ENCODE data around the gene PLD1. TPM values are rescaled to one million over a fixed set of nuclear protein-coding genes. Genes with fewer than 3 reads are reported as not detected.

The PLD1 gene
- total RNA-seq, 2 donors from 2014 or later = 0.32 to 0.89 TPM

- Mint-ChIP-seq H3K27ac (no peak overlapping the region), H3K9me3 (no peaks in the 10 kb centered on the region)
- no peak for ATAC-seq
Observed at GRCh38 chr3:171810629-171811294, 479 bp upstream of the PLD1 start.

GRCh38 chr3:171809611-171809860 lies 747 bp downstream of the PLD1 start:
- no peak for DNase-seq (ENCODE audit: low spot score in 2 of 2)
- Mint-ChIP-seq H3K9me3 (no peaks in the 10 kb centered on the region), H3K27ac (no peak overlapping the region), H3K36me3 (peaks cover 0 to 4% of the 10 kb centered on the region in 2 donors)
- no peak for ATAC-seq

More at GRCh38 chr3:171810629-171811294, 479 bp upstream of the PLD1 start:
- peaks cover 0 to 4% of the 10 kb centered on the region in 2 donors for H3K36me3 Mint-ChIP-seq
- DNase-seq (ENCODE audit: low spot score in 2 of 2) = no peak

GRCh38 chr3:171807806-171808205 lies 2.5 kb downstream of the PLD1 start:
- no peak for DNase-seq (ENCODE audit: low spot score in 2 of 2)
- peaks cover 0 to 4% of the 10 kb centered on the region in 2 donors for H3K36me3 Mint-ChIP-seq
- H3K27ac Mint-ChIP-seq = no peak overlapping the region
- no peak for ATAC-seq
- H3K9me3 Mint-ChIP-seq = no peaks in the 10 kb centered on the region

GRCh38 chr3:171807129-171807675 lies 3.1 kb downstream of the PLD1 start:
- peaks cover 0 to 4% of the 10 kb centered on the region in 2 donors for H3K36me3 Mint-ChIP-seq
- no peak for DNase-seq (ENCODE audit: low spot score in 2 of 2)
- no peak overlapping the region for H3K27ac Mint-ChIP-seq
- H3K9me3 Mint-ChIP-seq = no peaks in the 10 kb centered on the region
- ATAC-seq = no peak

- Mint-ChIP-seq H3K27ac (no peak overlapping the region), H3K36me3 (peaks cover 0 to 4% of the 10 kb centered on the region in 2 donors), H3K9me3 (no peaks in the 10 kb centered on the region)
- ATAC-seq (no peak), DNase-seq (ENCODE audit: low spot score in 2 of 2) (no peak)
Observed at GRCh38 chr3:171806200-171807128, 3.8 kb downstream of the PLD1 start.

GRCh38 chr3:171805687-171806086 lies 4.6 kb downstream of the PLD1 start:
- ATAC-seq (no peak), DNase-seq (ENCODE audit: low spot score in 2 of 2) (no peak)
- no peak overlapping the region for H3K27ac Mint-ChIP-seq
- H3K9me3 Mint-ChIP-seq = no peaks in the 10 kb centered on the region
- peaks cover 0 to 4% of the 10 kb centered on the region in 2 donors for H3K36me3 Mint-ChIP-seq

GRCh38 chr3:171804618-171805389 lies 5.5 kb downstream of the PLD1 start:
- DNase-seq (ENCODE audit: low spot score in 2 of 2) (no peak), ATAC-seq (no peak)
- no peaks in the 10 kb centered on the region for H3K9me3 Mint-ChIP-seq
- H3K36me3 Mint-ChIP-seq = peaks cover 0 to 4% of the 10 kb centered on the region in 2 donors
- H3K27ac Mint-ChIP-seq = no peak overlapping the region

GRCh38 chr3:171803044-171803443 lies 7.2 kb downstream of the PLD1 start:
- H3K36me3 Mint-ChIP-seq = peaks cover 0 to 4% of the 10 kb centered on the region in 2 donors
- no peak overlapping the region for H3K27ac Mint-ChIP-seq
- no peaks in the 10 kb centered on the region for H3K9me3 Mint-ChIP-seq
- no peak for ATAC-seq
- no peak for DNase-seq (ENCODE audit: low spot score in 2 of 2)

- DNase-seq (ENCODE audit: low spot score in 2 of 2) (no peak), ATAC-seq (no peak)
- H3K36me3 Mint-ChIP-seq = peaks cover 0 to under 1% of the 10 kb centered on the region in 2 donors
- H3K27ac Mint-ChIP-seq = no peak overlapping the region
- no peaks in the 10 kb centered on the region for H3K9me3 Mint-ChIP-seq
Observed at GRCh38 chr3:171802590-171802956, 7.7 kb downstream of the PLD1 start.

GRCh38 chr3:171801738-171802589 lies 8.3 kb downstream of the PLD1 start:
- DNase-seq (ENCODE audit: low spot score in 2 of 2) (no peak), ATAC-seq (peak in 1 of 2 donors; percentile 76)
- Mint-ChIP-seq H3K36me3 (no peaks in the 10 kb centered on the region), H3K9me3 (no peaks in the 10 kb centered on the region), H3K27ac (no peak overlapping the region)

GRCh38 chr3:171799501-171799900 lies 10.8 kb downstream of the PLD1 start:
- Mint-ChIP-seq H3K36me3 (no peaks in the 10 kb centered on the region), H3K27ac (no peak overlapping the region), H3K9me3 (no peaks in the 10 kb centered on the region)
- DNase-seq (ENCODE audit: low spot score in 2 of 2) (no peak), ATAC-seq (no peak)

- DNase-seq (ENCODE audit: low spot score in 2 of 2) (no peak), ATAC-seq (no peak)
- H3K36me3 Mint-ChIP-seq = no peaks in the 10 kb centered on the region
- no peaks in the 10 kb centered on the region for H3K9me3 Mint-ChIP-seq
- H3K27ac Mint-ChIP-seq = no peak overlapping the region
Observed at GRCh38 chr3:171797873-171798272, 12.4 kb downstream of the PLD1 start.

- Mint-ChIP-seq H3K36me3 (no peaks in the 10 kb centered on the region), H3K9me3 (no peaks in the 10 kb centered on the region), H3K27ac (no peak overlapping the region)
- ATAC-seq (no peak), DNase-seq (ENCODE audit: low spot score in 2 of 2) (no peak)
Observed at GRCh38 chr3:171797265-171797679, 13.0 kb downstream of the PLD1 start.

- H3K9me3 Mint-ChIP-seq = no peaks in the 10 kb centered on the region
- no peaks in the 10 kb centered on the region for H3K36me3 Mint-ChIP-seq
- DNase-seq (ENCODE audit: low spot score in 2 of 2) = no peak
- H3K27ac Mint-ChIP-seq = no peak overlapping the region
- no peak for ATAC-seq
Observed at GRCh38 chr3:171796625-171797264, 13.5 kb downstream of the PLD1 start.

- DNase-seq (ENCODE audit: low spot score in 2 of 2) = no peak
- no peak for ATAC-seq
- Mint-ChIP-seq H3K9me3 (no peaks in the 10 kb centered on the region), H3K27ac (no peak overlapping the region), H3K36me3 (no peaks in the 10 kb centered on the region)
Observed at GRCh38 chr3:171792531-171792930, 17.8 kb downstream of the PLD1 start.

- DNase-seq (ENCODE audit: low spot score in 2 of 2) (no peak), ATAC-seq (no peak)
- Mint-ChIP-seq H3K27ac (no peak overlapping the region), H3K36me3 (no peaks in the 10 kb centered on the region), H3K9me3 (no peaks in the 10 kb centered on the region)
Observed at GRCh38 chr3:171791692-171792076, 18.6 kb downstream of the PLD1 start.
